ENCODE data around the gene EPHA4. TPM values are rescaled to one million over a fixed set of nuclear protein-coding genes. Genes with fewer than 3 reads are reported as not detected.

Gene EPHA4
- total RNA-seq, 1 experiment from 2014 or later: 3.2 TPM

GRCh38 chr2:221397187-221397586, 174.9 kb downstream of the EPHA4 start:
- Mint-ChIP-seq H3K27ac (ENCODE audit: unreplicated experiment) (no peak overlapping the region), H3K4me3 (ENCODE audit: low read depth, unreplicated experiment) (no peak overlapping the region), H3K9me3 (ENCODE audit: low read depth, unreplicated experiment) (peaks cover 2% of the 10 kb centered on the region), H3K27me3 (ENCODE audit: unreplicated experiment) (peaks cover 8% of the 10 kb centered on the region), H3K4me1 (ENCODE audit: low read depth, unreplicated experiment) (no peaks in the 10 kb centered on the region), H3K36me3 (ENCODE audit: insufficient read depth, unreplicated experiment) (no peaks in the 10 kb centered on the region)
- intact Hi-C loops (cut with micrococcal nuclease; ENCODE audit: unreplicated experiment): no loop called here
- no TSS peak for BruUV-seq (replicated peaks)
- no peak for DNase-seq
- CTCF ChIA-PET: interaction anchor here (0.6 kb wide), 1 partner anchor 1439 kb away, joined by 4 read pairs; no protein-coding TSS in a partner anchor
- TF ChIP-seq CTCF (IDR thresholded peaks at IDR 0.05; ENCODE audit: unreplicated experiment): no peak

- Mint-ChIP-seq H3K36me3 (ENCODE audit: insufficient read depth, unreplicated experiment) (no peaks in the 10 kb centered on the region), H3K27me3 (ENCODE audit: unreplicated experiment) (no peaks in the 10 kb centered on the region), H3K27ac (ENCODE audit: unreplicated experiment) (no peak overlapping the region), H3K9me3 (ENCODE audit: low read depth, unreplicated experiment) (no peaks in the 10 kb centered on the region), H3K4me1 (ENCODE audit: low read depth, unreplicated experiment) (no peaks in the 10 kb centered on the region), H3K4me3 (ENCODE audit: low read depth, unreplicated experiment) (no peak overlapping the region)
- no peak for DNase-seq
- intact Hi-C loops (cut with micrococcal nuclease; ENCODE audit: unreplicated experiment): no loop called here
- no peak for TF ChIP-seq CTCF (IDR thresholded peaks at IDR 0.05; ENCODE audit: unreplicated experiment)
- CTCF ChIA-PET: no interaction called here
- no TSS peak for BruUV-seq (replicated peaks)
Measured at GRCh38 chr2:221392228-221392881, 179.7 kb downstream of the EPHA4 start.

GRCh38 chr2:221390878-221391277, 181.2 kb downstream of the EPHA4 start:
- intact Hi-C loops (cut with micrococcal nuclease; ENCODE audit: unreplicated experiment): no loop called here
- no peaks in the 10 kb centered on the region for H3K9me3 Mint-ChIP-seq (ENCODE audit: low read depth, unreplicated experiment)
- no TSS peak for BruUV-seq (replicated peaks)
- no peaks in the 10 kb centered on the region for H3K27me3 Mint-ChIP-seq (ENCODE audit: unreplicated experiment)
- H3K36me3 Mint-ChIP-seq (ENCODE audit: insufficient read depth, unreplicated experiment): no peaks in the 10 kb centered on the region
- H3K4me1 Mint-ChIP-seq (ENCODE audit: low read depth, unreplicated experiment): no peaks in the 10 kb centered on the region
- H3K27ac Mint-ChIP-seq (ENCODE audit: unreplicated experiment): no peak overlapping the region
- no peak for TF ChIP-seq CTCF (IDR thresholded peaks at IDR 0.05; ENCODE audit: unreplicated experiment)
- no peak overlapping the region for H3K4me3 Mint-ChIP-seq (ENCODE audit: low read depth, unreplicated experiment)
- DNase-seq: no peak
- CTCF ChIA-PET: interaction anchor here (0.6 kb wide), 1 partner anchor 1667 kb away, joined by 3 read pairs; no protein-coding TSS in a partner anchor

- H3K27me3 Mint-ChIP-seq (ENCODE audit: unreplicated experiment): no peaks in the 10 kb centered on the region
- H3K36me3 Mint-ChIP-seq (ENCODE audit: insufficient read depth, unreplicated experiment): no peaks in the 10 kb centered on the region
- BruUV-seq (replicated peaks): no TSS peak
- no peak overlapping the region for H3K27ac Mint-ChIP-seq (ENCODE audit: unreplicated experiment)
- TF ChIP-seq CTCF (IDR thresholded peaks at IDR 0.05; ENCODE audit: unreplicated experiment): no peak
- no peak for DNase-seq
- H3K9me3 Mint-ChIP-seq (ENCODE audit: low read depth, unreplicated experiment): no peaks in the 10 kb centered on the region
- no peak overlapping the region for H3K4me3 Mint-ChIP-seq (ENCODE audit: low read depth, unreplicated experiment)
- CTCF ChIA-PET: no interaction called here
- intact Hi-C loops (cut with micrococcal nuclease; ENCODE audit: unreplicated experiment): no loop called here
- H3K4me1 Mint-ChIP-seq (ENCODE audit: low read depth, unreplicated experiment): no peaks in the 10 kb centered on the region
Measured at GRCh38 chr2:221389904-221390303, 182.2 kb downstream of the EPHA4 start.
